Measurements from ENCODE around the gene RECK.

The RECK gene

GRCh38 chr9:36025746-36026145 lies 11.0 kb upstream of the RECK start:
- no peak for DNase-seq

GRCh38 chr9:36029202-36029601 lies 7.5 kb upstream of the RECK start:
- DNase-seq = no peak

- DNase-seq = no peak
Observed at GRCh38 chr9:36029765-36030528, 6.8 kb upstream of the RECK start.

GRCh38 chr9:36030871-36031270 lies 5.8 kb upstream of the RECK start:
- no peak for DNase-seq

- DNase-seq = no peak
Observed at GRCh38 chr9:36031774-36032555, 4.7 kb upstream of the RECK start.

GRCh38 chr9:36033788-36034187 lies 2.9 kb upstream of the RECK start:
- no peak for DNase-seq

GRCh38 chr9:36034234-36034633 lies 2.5 kb upstream of the RECK start:
- DNase-seq = no peak

- DNase-seq = no peak
Observed at GRCh38 chr9:36035006-36035405, 1.7 kb upstream of the RECK start.

GRCh38 chr9:36036253-36036779 lies 397 bp upstream of the RECK start:
- DNase-seq = no peak

GRCh38 chr9:36037549-36038122 lies 923 bp downstream of the RECK start:
- DNase-seq = peak; percentile 60

GRCh38 chr9:36039121-36039520 lies 2.4 kb downstream of the RECK start:
- no peak for DNase-seq

GRCh38 chr9:36039696-36040095 lies 3.0 kb downstream of the RECK start:
- no peak for DNase-seq

GRCh38 chr9:36040271-36040925 lies 3.7 kb downstream of the RECK start:
- DNase-seq = no peak

- DNase-seq = no peak
Observed at GRCh38 chr9:36041506-36041905, 4.8 kb downstream of the RECK start.

- no peak for DNase-seq
Observed at GRCh38 chr9:36045610-36046009, 8.9 kb downstream of the RECK start.

- DNase-seq = no peak
Observed at GRCh38 chr9:36046923-36047322, 10.2 kb downstream of the RECK start.

- no peak for DNase-seq
Observed at GRCh38 chr9:36049408-36049807, 12.7 kb downstream of the RECK start.

- no peak for DNase-seq
Observed at GRCh38 chr9:36050476-36050875, 13.8 kb downstream of the RECK start.

- no peak for DNase-seq
Observed at GRCh38 chr9:36051317-36051716, 14.6 kb downstream of the RECK start.

GRCh38 chr9:36053971-36054370 lies 17.3 kb downstream of the RECK start:
- no peak for DNase-seq

GRCh38 chr9:36056896-36057295 lies 20.2 kb downstream of the RECK start:
- DNase-seq = no peak

GRCh38 chr9:36063804-36064447 lies 27.2 kb downstream of the RECK start:
- DNase-seq = no peak

Data from femur (tissue), 1 donor.